ENCODE results near the gene NQO1. TPM values are rescaled to one million over a fixed set of nuclear protein-coding genes. Genes with fewer than 3 reads are reported as not detected.
"Not testable (repeated sequence)": the region's sequence is repeated elsewhere in the genome, so short reads cannot be mapped to it uniquely, and the experiment has no call there.

NQO1 gene
- total RNA-seq, 4 donors from 2014 or later: 42.4 to 311 (median 144) TPM

DNA sequence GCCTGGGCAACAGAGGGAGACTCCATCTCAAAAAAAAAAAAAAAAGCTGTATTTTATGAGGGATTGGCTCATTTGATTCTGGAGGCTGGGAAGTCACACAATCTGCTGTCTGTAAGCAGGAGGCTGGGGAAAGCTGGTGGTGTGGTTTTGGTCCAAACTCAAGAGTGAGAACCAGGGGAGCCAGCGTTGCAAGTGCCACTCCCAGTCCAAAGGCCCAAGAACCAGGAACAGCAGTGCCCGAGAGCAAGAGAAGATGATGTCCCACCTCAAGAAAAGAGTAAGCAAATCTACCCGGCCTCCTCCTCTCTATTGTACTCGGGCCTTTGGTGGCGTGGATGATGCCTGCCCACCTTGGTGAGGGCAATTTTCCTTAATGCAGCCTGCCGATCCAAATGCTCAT is 5.7 kb upstream of the NQO1 start:
- H3K27me3 ChIP-seq: no peaks in the 10 kb centered on the region
- TF ChIP-seq, protein P1, sequence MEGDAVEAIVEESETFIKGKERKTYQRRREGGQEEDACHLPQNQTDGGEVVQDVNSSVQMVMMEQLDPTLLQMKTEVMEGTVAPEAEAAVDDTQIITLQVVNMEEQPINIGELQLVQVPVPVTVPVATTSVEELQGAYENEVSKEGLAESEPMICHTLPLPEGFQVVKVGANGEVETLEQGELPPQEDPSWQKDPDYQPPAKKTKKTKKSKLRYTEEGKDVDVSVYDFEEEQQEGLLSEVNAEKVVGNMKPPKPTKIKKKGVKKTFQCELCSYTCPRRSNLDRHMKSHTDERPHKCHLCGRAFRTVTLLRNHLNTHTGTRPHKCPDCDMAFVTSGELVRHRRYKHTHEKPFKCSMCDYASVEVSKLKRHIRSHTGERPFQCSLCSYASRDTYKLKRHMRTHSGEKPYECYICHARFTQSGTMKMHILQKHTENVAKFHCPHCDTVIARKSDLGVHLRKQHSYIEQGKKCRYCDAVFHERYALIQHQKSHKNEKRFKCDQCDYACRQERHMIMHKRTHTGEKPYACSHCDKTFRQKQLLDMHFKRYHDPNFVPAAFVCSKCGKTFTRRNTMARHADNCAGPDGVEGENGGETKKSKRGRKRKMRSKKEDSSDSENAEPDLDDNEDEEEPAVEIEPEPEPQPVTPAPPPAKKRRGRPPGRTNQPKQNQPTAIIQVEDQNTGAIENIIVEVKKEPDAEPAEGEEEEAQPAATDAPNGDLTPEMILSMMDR (IDR thresholded peaks at IDR 0.05): no peak
- TF ChIP-seq POLR2A (IDR thresholded peaks at IDR 0.05): no peak
- H3K36me3 ChIP-seq: no peaks in the 10 kb centered on the region
- no peaks in the 10 kb centered on the region for H3K9me3 ChIP-seq
- peak in 1 of 3 donors; percentile 54 for DNase-seq
- H3K27ac ChIP-seq: peak overlapping the region in 1 of 4 donors; percentile 57
- no peak overlapping the region for H3K4me3 ChIP-seq
- peaks cover 0 to 5% (median under 1%) of the 10 kb centered on the region in 4 donors for H3K4me1 ChIP-seq

DNA sequence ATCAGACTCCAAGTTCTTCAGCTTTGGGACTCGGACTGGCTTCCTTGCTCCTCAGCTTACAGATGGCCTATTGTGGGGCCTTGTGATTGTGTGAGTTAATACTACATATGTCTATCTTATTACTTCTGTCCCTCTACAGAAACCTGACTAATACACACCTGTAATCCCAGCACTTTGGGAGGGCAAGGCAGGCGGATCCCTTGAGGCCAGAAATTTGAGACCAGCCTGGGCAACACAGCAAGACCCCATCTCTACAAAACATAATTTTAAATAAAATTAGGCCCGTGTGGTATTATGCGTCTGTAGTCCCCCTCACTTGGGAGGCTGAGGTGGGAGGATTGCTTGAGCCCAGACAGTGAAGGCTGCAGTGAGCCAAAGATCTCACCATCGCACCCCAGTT is 4.9 kb upstream of the NQO1 start:
- not testable (repeated sequence) for H3K9me3 ChIP-seq, H3K27ac ChIP-seq, H3K4me3 ChIP-seq, H3K27me3 ChIP-seq, H3K36me3 ChIP-seq, DNase-seq
- peaks cover 0 to 11% (median 2%) of the 10 kb centered on the region in 4 donors for H3K4me1 ChIP-seq

DNA sequence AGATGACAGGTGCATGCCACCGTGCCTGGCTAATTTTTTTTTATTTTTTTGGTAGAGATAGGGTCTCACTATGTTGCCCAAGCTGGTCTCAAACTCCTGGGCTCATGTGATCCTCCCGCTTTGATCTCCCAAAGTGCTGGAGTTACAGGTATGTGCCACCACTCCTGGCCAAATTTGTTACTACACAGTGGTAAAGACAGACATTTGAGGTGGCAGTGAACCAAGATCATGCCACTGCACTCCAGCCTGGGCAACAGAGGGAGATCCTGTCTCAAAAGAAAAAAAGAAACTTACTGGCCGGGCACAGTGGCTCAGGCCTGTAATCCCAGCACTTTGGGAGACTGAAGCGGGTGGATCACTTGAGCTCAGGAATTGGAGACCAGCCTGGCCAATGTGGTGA is 2.7 kb upstream of the NQO1 start:
- not testable (repeated sequence) for H3K27me3 ChIP-seq, H3K4me3 ChIP-seq, H3K36me3 ChIP-seq, DNase-seq, H3K9me3 ChIP-seq, H3K27ac ChIP-seq
- peaks cover 0 to 18% (median 2%) of the 10 kb centered on the region in 4 donors for H3K4me1 ChIP-seq

DNA sequence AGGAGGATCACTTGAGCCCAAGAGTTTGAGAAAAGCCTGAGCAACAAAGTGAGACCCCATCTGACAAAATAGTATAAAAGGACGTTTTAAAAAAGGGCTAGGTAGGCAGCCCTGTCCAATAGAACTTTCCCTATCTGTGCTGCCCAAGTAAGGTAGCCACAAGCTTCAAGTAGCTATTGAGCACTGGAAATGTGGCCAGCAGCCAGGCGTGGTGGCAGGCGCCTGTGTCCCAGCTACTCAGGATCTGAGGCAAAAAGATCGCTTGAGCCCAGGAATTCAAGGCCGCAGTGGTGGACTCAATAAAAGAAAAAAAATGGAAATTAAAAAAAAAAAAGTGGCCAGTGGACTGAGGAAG is 1.5 kb upstream of the NQO1 start:
- Histone ChIP-seq H3K27me3 (no peaks in the 10 kb centered on the region), H3K36me3 (no peaks in the 10 kb centered on the region), H3K27ac (peak overlapping the region in 2 of 4 donors; percentile 79 to 83), H3K9me3 (no peaks in the 10 kb centered on the region), H3K4me1 (peaks cover 0 to 18% (median 2%) of the 10 kb centered on the region in 4 donors), H3K4me3 (no peak overlapping the region)
- no peak for TF ChIP-seq POLR2A (IDR thresholded peaks at IDR 0.05)
- TF ChIP-seq, protein P1 (IDR thresholded peaks at IDR 0.05): no peak
- DNase-seq: peak in 1 of 3 donors; percentile 49

DNA sequence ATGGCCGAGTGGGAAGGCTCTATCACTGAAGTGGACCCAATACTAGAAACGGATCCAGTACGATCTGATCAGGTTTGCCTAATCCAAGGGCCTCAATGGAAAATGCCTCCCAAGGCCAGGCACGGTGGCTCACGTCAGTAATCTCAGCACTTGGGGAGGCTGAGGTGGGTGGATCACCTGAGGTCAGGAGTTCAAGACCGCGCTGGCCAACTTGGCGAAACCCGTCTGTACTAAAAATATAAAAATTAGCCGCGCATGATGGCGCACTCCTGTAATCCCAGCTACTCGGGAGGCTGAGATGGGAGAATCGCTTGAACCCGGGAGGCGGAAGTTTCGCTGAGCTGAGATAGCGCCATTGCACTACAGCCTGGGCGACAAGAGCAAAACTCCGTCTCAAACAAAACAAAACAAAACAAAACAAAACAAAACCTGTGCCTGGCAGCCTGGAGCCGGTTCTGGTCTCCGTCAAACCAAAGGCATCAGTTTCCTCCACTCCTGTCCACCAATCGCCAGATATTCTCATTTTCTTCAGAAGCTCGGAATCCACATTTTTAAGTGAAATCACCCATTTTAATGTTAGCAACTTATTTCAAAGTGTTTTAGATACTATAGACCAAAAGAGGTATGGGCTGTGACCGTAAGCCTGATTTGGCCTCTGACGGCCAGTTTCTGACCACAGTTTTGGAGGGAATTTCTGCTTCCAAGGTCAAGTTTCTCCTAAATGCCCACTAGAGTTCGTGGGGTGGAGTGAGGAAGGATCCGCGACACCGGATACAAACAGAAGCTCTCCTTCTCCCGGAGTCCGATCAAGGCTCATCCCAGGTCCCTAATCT is 664 bp downstream of the NQO1 start:
- DNase-seq: peak in 1 of 3 donors; percentile 44
- peak overlapping the region; percentile 48 to 56 (median 53) for H3K4me3 ChIP-seq
- no peaks in the 10 kb centered on the region for H3K27me3 ChIP-seq
- H3K27ac ChIP-seq: peak overlapping the region; percentile 79 to 86 (median 81)
- H3K9me3 ChIP-seq: no peaks in the 10 kb centered on the region
- no peaks in the 10 kb centered on the region for H3K36me3 ChIP-seq
- no peak for TF ChIP-seq POLR2A (IDR thresholded peaks at IDR 0.05)
- TF ChIP-seq, protein P1 (IDR thresholded peaks at IDR 0.05): no peak
- peaks cover 0 to 18% (median 2%) of the 10 kb centered on the region in 4 donors for H3K4me1 ChIP-seq

DNA sequence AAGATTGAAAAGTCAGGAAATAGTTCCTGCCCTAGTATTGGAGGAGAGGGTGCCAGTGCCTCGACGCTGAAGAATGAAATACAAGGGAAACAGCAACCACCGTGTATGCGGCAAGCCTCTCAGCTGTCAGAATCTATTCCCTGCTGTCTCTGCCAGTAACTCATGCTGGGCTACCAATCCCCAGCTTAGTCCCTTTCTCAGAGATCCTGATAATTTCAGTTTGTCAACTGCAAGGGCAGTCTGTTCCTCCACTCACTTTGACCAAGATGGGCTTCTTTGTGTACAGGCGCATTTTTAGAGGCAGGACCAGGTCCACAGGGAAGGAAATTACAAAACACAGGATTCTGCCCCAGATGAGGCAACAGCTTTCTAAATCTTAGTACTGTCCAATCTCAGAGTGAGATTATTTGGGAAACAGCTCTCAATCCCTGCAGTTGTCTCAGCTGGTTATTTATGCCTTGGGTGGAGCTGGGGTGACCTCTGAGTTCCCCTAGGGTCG is 1.3 kb downstream of the NQO1 start:
- peak overlapping the region in 3 of 4 donors; percentile 79 to 86 (median 83) for H3K27ac ChIP-seq
- H3K4me3 ChIP-seq: peak overlapping the region in 1 of 4 donors; percentile 48
- no peaks in the 10 kb centered on the region for H3K36me3 ChIP-seq
- H3K9me3 ChIP-seq: no peaks in the 10 kb centered on the region
- DNase-seq: peak in 1 of 3 donors; percentile 33
- TF ChIP-seq POLR2A (IDR thresholded peaks at IDR 0.05): no peak
- TF ChIP-seq, protein P1 (IDR thresholded peaks at IDR 0.05): no peak
- H3K4me1 ChIP-seq: peaks cover 0 to 18% (median 2%) of the 10 kb centered on the region in 4 donors
- H3K27me3 ChIP-seq: no peaks in the 10 kb centered on the region
